Superior temporal gyrus (tissue), 1 donor: ENCODE results near the gene COLEC12.

Experiments
- DNase-seq: peaks from one replicate; pipeline ENCODE4 v3.0.0-alpha.2; 2016; ENCODE audit errors: extremely low spot score

The COLEC12 gene

DNA sequence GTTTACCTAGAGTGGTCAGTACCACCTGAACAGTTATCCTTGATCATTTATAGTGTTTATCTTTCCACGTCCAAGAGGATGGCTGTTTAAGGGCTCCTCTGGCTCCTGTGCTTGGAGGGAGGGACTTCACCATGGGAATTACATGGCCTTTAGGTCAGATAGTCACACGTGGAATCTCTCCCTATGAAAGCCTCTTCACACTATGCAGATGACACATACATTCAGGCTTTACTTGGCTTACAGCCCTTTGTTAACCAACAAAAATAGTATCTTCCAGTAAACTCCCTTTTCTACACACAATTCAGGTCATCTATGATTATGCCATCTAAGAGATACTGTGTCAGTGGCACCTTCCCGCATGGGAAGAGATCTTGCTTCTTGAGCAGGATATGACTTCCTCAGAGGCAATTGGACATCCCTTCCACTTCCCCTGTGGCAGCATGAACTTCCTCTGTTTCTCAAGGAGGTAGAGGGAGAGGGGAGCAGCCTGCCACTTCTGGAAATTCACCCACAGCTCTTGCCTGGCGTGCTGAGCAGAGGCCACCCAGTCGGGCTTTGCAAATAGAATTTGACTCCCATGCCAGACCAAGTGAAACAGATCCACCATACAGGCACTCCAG, 53.5 kb downstream of the COLEC12 start:
- DNase-seq = no peak

DNA sequence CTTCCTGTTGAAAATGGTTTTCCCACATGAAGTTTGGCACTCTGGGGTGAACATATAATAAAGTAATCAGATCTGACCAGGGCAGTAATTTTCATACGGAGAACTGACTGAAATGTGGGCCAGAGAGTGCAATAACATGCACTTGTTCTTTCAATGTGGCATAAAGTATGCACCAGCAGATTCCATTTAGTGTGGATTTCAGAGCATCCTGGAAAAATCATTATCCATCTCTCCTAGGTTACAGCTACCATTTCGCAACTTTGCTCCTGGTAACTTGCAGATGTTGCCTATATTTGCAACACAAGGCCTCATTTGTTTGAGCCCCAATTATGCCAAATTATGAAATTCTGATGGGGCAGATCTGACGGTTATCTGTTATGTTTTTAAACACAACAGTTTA, 55.4 kb downstream of the COLEC12 start:
- no peak for DNase-seq

DNA sequence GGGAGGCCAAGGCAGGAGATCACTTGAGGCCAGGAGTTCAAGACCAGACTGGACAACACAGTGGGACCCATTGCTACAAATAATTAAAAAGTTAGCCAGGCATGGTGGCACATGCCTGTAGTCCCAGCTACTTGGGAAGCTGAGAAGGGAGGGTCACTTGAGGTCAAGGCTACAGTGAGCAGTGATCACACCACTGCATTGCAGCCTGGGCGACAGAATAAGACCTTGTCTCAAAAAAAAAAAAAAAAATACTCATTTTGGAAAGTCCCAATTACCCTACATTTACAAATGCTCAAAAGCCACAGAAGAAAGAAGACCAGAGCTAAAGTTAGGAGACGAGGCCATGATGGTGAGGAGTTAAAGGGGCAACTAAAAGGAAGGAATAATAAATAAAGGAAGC, 61.9 kb downstream of the COLEC12 start:
- no peak for DNase-seq

DNA sequence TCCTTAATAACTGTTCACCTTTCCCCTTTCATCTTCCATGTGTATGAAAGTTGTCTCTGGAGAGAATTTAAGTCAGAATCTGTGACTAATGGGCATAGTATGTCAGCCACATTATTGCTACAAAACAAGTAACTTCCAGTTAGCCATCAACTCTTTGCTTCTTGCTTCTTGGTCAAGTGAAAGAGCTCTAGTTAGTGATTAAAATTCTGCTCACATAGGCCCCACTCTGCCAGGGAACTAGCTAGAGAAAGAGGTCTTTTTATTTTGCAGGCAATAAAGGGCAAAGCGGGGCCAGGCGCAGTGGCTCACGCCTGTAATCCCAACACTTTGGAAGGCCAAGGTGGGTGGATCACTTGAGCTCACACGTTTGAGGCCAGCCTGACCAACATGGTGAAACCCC, 64.6 kb downstream of the COLEC12 start:
- peak; percentile 86 for DNase-seq

DNA sequence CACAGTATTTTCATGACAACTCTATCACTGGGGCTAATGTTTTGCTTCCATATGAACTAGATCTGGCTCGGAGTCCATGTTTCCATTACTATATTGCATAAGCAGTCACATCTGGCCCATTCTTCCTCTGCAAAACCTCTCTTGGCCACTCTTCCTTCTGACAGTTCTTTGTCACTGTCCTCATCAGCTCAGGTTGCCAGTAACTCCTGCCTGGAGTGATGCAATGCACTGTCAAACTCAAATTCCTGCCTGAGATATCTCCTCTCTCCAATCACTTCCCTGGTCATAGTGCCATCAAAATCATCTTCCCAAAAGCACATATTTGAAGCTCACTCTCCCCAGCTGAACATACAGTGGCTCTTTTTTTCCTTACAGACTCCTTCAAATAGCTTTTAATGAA, 66.1 kb downstream of the COLEC12 start:
- DNase-seq = no peak

DNA sequence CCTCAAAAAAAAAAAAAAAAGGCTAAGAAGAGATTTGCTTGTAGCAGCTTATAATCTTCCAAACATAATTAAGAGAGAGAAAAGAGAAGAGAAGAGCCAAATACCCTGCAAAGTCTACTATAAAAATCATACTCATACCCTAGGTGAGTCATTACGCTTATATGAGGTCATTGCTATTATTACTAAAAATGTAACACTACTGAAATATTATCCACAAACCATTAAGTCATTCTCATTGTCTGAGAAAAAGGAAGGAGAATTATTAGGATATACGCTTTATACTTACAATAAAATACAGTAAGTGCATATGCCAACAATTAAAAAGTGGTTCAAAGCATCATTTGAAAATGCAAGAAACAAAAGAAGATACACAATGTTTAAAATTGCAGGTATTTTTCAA, 66.5 kb downstream of the COLEC12 start:
- no peak for DNase-seq

DNA sequence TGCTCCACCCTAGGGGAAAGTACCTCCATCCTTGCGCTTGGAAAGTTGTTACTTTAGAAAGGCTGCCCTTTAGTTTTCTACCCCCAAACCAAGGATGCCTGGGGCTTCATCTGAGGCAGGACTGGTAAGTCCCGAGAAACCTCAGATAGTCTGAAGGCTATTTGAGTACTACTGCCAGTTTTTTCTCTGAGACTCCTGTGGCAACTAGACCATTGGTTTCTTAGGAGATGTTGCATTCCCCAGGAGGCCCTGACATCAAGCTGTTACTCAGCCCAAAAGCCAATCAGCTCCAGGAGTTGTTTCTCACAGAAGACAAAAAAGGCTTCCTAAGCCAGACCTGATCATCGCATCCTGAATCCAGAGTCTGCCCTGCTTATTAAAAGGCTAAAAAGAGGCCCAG, 67.2 kb downstream of the COLEC12 start:
- no peak for DNase-seq

DNA sequence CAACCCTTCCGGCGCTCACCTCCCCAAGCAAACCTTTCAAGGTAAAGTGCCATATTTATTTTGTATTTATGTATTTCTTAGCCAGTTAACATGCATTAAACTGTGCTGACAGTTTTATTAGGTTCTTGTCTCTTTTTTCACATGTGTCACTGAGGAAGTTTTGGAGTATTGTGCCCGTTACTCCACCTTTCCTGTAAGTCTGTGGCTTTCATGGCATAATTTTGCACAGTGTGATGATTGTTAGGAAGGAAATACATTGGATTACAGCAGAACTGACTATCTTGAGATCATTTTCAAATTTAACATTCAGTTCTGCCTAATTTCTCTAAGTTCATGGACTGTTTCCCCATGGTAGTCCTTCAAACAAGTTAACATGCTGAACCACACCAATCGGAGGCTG, 67.7 kb downstream of the COLEC12 start:
- no peak for DNase-seq

DNA sequence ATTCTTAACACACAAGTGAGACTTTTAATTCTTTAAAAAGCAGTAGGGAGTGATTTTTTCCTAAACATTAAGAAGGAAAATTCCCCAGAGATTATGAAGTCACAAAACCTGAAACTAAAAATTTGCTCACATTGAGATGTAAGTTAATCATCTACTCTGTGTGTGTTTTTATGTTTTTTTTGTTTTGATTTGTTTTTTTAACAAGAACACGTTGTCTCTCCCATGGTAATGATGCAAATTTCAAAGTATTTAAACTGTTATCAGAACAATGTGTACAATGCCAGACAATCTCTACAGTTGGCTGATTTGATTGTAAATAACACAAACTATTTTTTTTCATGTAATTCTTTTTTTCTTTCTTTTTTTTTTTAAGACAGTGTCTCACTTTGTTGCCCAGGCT, 71.5 kb downstream of the COLEC12 start:
- no peak for DNase-seq

DNA sequence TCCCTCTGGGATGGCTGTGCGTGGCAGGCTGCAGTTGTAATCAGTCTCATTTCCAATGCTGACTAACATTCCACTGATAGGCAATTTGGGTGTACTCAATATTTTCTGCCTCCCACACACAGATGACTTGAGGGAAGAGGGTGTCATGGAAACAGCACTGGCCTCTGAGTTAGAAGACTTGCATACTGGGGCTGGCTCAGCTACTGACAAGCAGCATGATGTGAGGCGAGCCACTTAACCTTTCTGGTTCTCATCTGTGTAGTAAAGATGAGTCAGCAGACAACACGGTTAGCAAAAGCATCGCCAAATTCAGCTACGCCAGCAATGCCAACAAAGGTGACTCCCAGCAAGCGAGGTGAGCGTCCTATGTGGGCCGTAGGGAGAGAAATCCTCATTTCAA, 73.5 kb downstream of the COLEC12 start:
- no peak for DNase-seq

DNA sequence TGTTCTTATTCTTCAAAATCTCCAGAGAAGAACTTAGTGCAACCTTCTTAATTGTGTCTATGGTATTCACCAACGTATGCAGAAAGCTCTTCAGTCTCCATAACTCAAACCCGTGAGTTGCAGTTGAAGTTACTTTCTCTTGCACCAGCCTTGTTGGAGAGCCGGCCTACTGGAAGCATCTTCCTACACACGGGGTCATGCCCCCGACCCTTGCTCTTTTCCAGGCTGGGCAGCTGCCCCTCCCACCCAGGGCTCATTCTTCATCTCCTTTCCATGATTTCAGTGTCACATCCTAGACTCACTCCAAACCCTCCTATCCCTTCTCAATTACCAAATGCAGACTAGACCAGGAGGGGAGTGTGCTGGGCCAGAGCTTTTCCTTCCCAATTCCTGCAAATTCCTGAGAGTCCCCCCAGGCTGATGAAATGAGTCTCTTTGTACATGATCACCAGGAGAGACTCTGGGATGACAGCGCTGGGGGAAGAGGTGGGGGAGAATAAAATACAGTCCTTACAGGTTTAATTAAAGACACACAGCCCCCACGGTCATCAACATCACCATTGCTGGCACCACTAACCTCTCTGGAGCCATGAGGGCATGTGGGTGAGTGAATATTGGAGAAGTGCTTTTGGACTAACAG, 75.3 kb downstream of the COLEC12 start:
- no peak for DNase-seq

DNA sequence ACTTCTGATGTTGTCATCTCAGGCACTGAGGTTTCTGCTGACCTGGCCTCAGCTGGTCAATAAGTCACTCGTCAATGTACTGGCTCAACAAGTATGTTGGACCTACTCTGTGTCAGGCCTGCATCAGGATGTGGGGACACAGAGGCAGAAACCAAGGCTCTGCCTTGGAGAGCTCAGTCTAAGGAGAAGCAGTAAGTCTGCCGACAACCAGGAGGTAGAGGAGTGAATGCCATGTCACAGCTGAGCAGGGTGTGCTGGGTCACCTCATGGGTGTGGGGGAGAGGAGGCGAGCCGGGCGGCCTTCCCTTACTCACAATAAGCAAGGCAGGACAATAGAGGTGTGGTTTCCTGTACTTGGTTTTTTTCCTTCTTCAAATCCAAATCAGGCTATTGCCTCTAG, 75.8 kb downstream of the COLEC12 start:
- no peak for DNase-seq

DNA sequence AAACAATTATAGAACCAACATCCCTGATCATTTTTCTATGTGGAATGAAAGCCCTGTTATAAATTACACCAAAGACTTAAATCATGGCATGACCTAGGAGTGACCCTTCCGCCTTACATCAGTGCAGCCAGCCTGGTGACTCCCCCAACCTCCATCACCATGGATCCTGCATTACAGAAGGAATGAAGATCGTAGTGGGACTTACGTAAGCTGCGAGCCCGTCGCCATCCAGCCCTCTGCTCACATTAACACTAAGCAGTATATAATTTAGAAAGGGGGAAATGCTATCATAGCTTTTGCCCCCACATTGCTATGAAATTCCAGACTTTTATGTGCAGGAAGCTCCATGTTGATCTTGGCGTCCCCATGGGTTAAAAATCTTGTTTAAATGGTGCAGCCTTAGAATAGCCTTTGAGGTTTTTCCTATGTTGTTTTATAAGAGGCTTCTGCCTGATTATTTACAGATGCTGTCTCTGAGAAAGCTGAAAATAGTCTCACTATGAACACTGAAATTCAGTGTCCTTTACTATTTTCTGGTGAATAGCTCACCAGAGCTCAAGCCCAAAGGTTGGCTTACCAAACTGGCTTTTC, 76.3 kb downstream of the COLEC12 start:
- no peak for DNase-seq

DNA sequence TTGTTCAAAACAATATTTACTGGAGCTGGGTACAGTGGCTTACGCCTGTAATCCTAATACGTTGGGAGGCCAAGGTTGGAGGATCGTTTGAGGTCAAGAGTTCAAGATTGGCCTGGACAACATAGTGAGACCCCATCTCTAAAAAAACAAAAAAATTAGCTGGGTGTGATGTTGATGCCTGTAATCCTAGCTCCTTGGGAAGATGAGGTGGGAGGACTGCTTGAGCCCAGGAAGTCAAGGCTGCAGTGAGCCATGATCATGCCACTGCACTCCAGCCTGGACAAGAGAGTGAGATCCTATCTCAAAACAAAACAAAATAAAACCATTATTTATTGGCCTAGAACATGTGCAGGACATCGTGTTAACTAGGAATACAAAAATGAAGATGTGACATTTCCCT, 77.5 kb downstream of the COLEC12 start:
- DNase-seq = no peak

DNA sequence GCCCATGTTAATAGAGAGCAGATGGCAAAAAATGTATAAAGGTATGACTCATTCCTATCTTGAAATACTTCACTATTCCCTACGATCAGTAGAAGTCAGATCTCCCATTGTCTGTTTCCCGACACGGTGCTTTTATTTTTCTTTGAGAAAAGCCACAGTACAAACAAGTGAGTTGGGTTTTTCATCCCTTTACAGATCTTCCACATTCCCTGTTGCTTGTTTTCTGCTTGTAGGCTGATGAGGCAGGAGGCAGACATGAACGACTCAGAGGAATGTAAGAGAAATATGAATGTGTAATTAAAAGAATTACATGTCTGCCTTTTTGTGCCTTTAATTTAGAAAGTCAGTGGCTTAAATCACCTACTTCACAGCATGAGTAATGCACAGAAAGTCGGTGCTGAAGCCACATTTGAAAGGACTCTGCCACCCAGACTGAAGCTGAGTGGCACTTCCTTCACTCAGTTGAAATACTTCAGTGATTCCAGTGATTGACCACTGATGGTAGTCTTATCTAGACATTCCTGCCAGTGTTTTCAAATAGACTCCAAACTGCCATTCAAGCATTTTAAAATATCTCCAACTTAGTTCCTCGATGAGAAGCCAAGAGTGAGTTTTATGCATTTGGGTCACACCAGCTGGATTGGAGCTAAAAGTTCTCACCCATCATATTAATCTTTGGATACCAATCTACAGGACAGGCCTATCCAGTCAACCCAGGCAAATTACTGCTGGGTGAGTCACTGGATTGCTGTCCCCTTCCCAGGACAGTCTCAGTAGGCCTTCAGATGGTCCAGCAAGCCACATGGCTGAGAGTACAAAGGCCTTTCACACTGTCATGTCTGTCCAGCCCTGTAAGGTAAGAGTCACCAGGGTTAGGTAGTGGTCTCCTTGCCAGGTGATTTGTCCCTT, 79.0 kb downstream of the COLEC12 start:
- DNase-seq = no peak

DNA sequence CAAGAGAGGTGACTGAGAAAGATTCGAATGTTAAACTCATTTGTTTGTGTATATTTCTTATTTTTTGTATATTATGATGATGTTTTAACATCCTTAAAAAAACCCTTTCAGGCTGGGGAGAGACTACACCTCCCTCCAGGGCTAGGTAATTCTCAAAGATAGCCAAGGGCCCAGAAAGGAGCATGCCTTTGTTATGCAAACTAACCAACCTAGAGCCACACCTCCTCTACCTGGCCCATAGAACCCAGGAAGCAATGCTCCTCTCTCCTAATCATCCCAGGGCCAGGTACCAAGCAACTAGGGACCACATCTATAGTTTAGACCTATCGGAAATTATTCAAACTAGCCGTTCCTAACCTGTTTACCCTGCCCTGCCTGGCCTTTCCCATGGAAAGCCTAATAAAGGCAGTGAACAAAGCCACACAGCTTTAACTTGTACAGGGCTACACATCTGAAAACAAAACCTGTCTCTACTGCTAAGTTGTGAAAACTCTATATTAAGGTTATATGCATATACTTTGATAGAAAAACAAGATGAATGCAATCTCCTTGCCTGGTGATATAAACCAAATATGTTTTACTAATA, 79.7 kb downstream of the COLEC12 start:
- DNase-seq = no peak

DNA sequence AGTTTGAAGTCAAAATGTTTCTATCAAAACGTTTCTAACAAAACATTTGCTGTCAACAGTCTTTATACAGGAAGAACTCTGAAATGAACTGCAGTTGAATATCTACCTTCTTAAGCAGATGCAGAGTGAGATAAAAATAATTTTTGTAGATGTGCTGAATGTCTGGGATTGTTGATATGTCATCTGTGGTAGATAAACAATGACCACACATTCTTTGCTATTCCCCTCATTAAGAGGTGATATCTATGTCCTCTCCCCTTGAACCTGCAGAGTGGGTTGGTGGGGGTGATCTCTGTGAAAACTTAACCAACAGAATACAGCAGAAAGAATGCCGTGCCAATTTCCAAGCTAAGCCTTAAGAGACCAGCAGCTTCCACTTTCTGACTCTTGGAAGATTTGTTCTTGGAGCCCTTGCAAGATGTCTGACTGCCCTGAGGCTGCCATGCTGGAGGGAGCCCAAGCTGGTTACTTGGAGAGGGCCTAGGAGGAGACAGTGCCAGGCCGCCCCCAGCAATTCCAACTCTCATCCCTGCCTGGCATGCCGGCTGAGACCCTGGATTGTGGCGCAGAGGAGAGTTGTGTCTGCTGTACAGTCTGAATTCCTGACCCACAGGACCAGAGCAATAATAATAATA, 80.8 kb downstream of the COLEC12 start:
- DNase-seq = no peak

DNA sequence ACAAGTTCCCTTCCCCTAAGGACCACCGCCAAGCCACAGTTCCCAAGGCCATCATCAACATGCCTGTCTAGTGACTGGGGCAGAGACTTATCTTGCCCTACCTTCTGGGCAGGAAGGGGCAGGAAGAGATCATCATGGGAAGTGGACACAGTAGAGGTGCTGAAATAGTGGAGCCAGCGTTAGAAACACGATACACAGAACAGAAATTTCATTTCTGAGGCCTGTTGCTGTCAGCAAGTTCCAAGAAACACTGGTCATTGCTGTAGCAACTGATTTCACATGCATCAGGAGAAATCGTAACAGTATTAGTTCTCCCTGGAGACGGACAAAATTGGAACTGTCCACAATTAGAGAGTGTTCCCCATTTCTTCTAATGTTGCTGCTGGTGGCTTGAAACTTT, 83.0 kb downstream of the COLEC12 start:
- DNase-seq = no peak

DNA sequence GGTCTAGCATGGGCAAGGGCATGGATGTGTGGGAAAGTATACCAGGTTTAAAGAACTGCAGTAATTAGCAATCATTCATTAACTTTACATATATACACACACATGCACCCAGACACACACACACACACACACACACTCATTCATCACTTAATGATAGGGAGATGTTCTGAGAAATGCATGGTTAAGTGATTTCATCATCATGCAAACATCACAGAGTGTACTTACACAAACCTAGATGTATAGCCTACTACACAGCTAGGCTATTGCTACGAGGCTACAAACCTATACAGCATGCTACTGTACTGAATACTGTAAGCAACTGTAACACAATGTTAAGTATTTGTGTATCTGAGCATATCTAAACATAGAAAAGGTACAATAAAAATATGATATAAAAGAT, 83.6 kb downstream of the COLEC12 start:
- DNase-seq = no peak

DNA sequence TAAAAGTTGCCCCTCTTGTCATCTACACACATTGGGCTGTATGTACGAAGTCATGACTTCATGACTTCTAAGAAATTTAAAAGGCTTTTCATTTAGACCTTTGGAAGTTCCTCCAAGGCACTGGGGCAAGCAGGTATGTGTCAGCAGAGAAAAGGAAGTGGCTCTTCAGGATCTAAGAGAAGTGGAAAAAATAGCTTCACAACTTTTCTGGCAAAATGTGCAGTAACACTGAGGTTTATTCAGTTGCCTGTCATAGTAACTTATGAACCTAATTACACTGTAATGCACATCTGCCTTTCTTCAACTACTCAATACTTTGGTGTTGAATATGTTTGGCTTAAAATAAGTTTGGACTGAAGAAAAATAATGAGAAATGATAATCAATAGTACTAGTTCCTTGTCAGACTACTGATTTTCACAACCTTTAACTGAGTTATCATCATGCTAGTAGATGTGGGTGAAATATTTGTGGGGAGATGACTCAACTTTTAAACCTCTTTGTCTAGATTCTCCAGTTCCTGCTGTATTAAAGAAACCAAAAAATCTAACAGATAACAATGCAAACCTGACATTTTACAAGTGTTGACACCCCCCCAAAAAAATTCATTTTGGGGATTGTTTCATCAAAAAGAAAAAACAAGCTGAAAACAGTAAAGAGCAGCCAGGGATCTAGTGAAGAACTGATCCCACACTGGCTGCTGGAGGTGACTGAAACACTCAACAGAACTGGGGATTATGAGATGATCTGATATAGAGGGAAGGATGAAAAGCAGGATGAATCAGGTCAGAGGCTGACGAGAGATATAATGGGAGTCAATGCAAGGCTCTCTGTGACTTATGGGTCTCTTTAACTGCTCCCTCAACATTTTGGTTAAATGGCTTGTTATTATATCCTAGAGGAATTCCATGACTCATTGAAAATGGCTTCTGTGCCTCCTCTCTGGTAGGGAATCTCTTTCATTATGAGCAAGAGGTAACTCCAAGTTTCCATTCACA, 84.6 kb downstream of the COLEC12 start:
- no peak for DNase-seq
